GM12891 (cell line): ENCODE measurements around the gene SCLT1.

Experiments
- POLR2A ChIP-seq: IDR thresholded peaks from 2 replicates; pipeline ENCODE4 v1.6.1; 2011; ENCODE audit warnings: low read depth, low read length, control low read depth
- POLR2AphosphoS5 ChIP-seq: IDR thresholded peaks from 2 replicates; pipeline ENCODE4 v1.6.1; 2011; ENCODE audit warnings: low read depth, low read length, control low read depth
- POU2F2 ChIP-seq: IDR thresholded peaks from 2 replicates; pipeline ENCODE4 v1.6.1; 2011; ENCODE audit warnings: low read depth, mild to moderate bottlenecking, control low read depth, low read length, moderate library complexity
- SPI1 ChIP-seq: IDR thresholded peaks from 2 replicates; pipeline ENCODE4 v1.6.1; 2011; ENCODE audit warnings: low read depth, low read length, control low read depth
- TAF1 ChIP-seq: IDR thresholded peaks from 2 replicates; pipeline ENCODE4 v1.6.1; 2011; ENCODE audit warnings: low read depth, low read length, control low read depth

GRCh38 chr4:128855621-128856020, 237.7 kb downstream of the SCLT1 start:
- no peak for TF ChIP-seq POLR2A
- TF ChIP-seq TAF1, result no peak
- TF ChIP-seq POLR2AphosphoS5, result no peak
- TF ChIP-seq SPI1, result no peak
- TF ChIP-seq POU2F2, result no peak
